Neural crest cell (in vitro differentiated cells): ENCODE measurements around the gene FAM222B. TPM values are rescaled to one million over a fixed set of nuclear protein-coding genes. Genes with fewer than 3 reads are reported as not detected.

Experiments
- DNase-seq: peaks from one replicate; pipeline ENCODE4 v3.0.0; 2021; ENCODE audit warnings: low read depth, mixed read lengths, low spot score
- H3K27ac Mint-ChIP-seq: one replicate; pipeline ENCODE4 v1.8.0; 2021; ENCODE audit warnings: mild to moderate bottlenecking, mixed read lengths; ENCODE audit not compliant: unreplicated experiment
- H3K27me3 Mint-ChIP-seq: 2 replicates; pipeline ENCODE4 v1.8.0; 2021; ENCODE audit warnings: low read depth, mild to moderate bottlenecking, mixed read lengths
- H3K36me3 Mint-ChIP-seq: 2 replicates; pipeline ENCODE4 v1.8.0; 2021; ENCODE audit warnings: low read depth, mild to moderate bottlenecking, mixed read lengths
- H3K4me1 Mint-ChIP-seq: 2 replicates; pipeline ENCODE4 v1.8.0; 2021; ENCODE audit warnings: mixed read lengths
- H3K4me3 Mint-ChIP-seq: one replicate; pipeline ENCODE4 v1.8.0; 2021; ENCODE audit warnings: mild to moderate bottlenecking, mixed read lengths
- H3K9me3 Mint-ChIP-seq: 2 replicates; pipeline ENCODE4 v1.8.0; 2021; ENCODE audit warnings: mixed read lengths
- microRNA-seq: library from miRNA; unstranded; fragments of <30 nt; microRNA quantifications from one replicate; pipeline ENCODE4, GENCODE V29; 2020
- total RNA-seq: library from RNA; stranded (reverse); gene quantifications from 2 replicates; pipeline ENCODE4 v1.2.1, GENCODE V29; 2021
- TF ChIP-seq, protein P1 (sequence below): fragments of 200-600 bp; sonication (generic); conservative IDR thresholded peaks from 2 replicates; pipeline ENCODE4 v1.5.0; 2021; ENCODE audit warnings: antibody characterized with exemption, mild to moderate bottlenecking

The FAM222B gene
- total RNA-seq, 1 donor from 2014 or later, result 29.6 TPM

DNA sequence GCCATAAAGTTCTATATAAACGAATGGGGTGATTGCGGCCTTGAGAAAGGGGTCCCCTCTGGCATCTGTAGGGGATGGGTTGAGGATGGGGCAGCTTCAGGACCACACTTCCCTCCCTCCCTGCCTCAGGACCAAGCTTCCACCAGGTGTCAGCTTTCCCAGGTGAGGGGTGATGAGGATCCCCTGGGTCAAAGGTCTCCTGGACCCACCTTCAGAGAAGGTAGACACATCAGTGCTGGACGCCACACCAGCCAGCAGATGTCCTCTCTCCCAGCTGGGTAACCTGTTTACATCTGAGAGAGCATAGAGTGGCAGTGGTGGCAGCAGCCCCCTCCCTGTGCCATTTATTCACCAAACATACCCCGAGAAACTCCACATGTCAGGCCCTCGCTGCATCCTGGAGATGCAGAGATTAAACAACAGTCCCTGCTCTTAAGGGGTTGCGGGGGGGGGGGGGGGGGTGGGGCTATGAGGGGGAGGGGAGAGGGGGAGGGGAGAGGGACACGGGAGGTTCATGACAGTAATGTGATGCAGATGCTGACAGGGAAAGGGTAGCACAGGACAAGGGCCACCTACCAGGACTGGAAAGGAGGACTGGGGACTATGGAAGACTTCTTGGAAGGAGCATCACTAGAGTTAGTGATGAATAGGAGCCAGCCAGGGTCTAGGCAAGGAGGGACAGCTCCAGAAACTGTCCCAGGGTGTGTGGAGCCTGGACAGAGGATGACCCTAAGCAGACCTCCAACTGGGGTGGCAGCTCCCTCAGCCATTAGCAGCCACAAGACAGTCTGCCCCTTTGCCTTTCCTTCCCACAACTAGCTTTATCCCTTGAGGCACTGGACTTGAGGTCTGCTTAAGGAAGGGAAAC, 135.9 kb downstream of the FAM222B start:
- Mint-ChIP-seq H3K9me3 (no peaks in the 10 kb centered on the region), H3K27me3 (peaks cover 4% of the 10 kb centered on the region), H3K4me1 (peaks cover 36% of the 10 kb centered on the region), H3K27ac (no peak overlapping the region), H3K36me3 (peaks cover 9% of the 10 kb centered on the region), H3K4me3 (peak overlapping the region; percentile 76)
- DNase-seq, result no peak
- TF ChIP-seq, protein P1, sequence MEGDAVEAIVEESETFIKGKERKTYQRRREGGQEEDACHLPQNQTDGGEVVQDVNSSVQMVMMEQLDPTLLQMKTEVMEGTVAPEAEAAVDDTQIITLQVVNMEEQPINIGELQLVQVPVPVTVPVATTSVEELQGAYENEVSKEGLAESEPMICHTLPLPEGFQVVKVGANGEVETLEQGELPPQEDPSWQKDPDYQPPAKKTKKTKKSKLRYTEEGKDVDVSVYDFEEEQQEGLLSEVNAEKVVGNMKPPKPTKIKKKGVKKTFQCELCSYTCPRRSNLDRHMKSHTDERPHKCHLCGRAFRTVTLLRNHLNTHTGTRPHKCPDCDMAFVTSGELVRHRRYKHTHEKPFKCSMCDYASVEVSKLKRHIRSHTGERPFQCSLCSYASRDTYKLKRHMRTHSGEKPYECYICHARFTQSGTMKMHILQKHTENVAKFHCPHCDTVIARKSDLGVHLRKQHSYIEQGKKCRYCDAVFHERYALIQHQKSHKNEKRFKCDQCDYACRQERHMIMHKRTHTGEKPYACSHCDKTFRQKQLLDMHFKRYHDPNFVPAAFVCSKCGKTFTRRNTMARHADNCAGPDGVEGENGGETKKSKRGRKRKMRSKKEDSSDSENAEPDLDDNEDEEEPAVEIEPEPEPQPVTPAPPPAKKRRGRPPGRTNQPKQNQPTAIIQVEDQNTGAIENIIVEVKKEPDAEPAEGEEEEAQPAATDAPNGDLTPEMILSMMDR, result no peak

Small RNA genes within 50 kb of the gene (microRNA-seq; reads per million reads assigned to microRNA genes)
- not detected for gene MIR451B

Other genes with a start within 250 kb of the FAM222B start
- gene SPAG5, start 243.8 kb downstream of the FAM222B start, total RNA-seq, result 147 and 151 TPM in 2 replicates
- 31.0 and 34.2 TPM in 2 replicates for gene RSKR, start 228.6 kb downstream of the FAM222B start, total RNA-seq
- gene BLTP2, start 197.6 kb downstream of the FAM222B start, total RNA-seq, result 175 and 191 TPM in 2 replicates
- gene SDF2, start 180.9 kb downstream of the FAM222B start, total RNA-seq, result 47.4 and 48.2 TPM in 2 replicates
- gene SUPT6H, start 180.6 kb downstream of the FAM222B start, total RNA-seq, result 70.0 and 72.2 TPM in 2 replicates
- 11.7 and 12.5 TPM in 2 replicates for gene PROCA1, start 130.9 kb downstream of the FAM222B start, total RNA-seq
- 83.5 and 87.4 TPM in 2 replicates for gene RAB34, start 124.9 kb downstream of the FAM222B start, total RNA-seq
- gene RPL23A, start 122.8 kb downstream of the FAM222B start, total RNA-seq, result 1,750 and 1,862 TPM in 2 replicates
- 6.1 and 6.3 TPM in 2 replicates for gene TLCD1, start 116.6 kb downstream of the FAM222B start, total RNA-seq
- gene NEK8, start 114.0 kb downstream of the FAM222B start, total RNA-seq, result 6.2 and 6.3 TPM in 2 replicates
- 163 and 172 TPM in 2 replicates for gene TRAF4, start 98.8 kb downstream of the FAM222B start, total RNA-seq
- gene ERAL1, start 12.2 kb upstream of the FAM222B start, total RNA-seq, result 63.0 and 64.4 TPM in 2 replicates
- gene FLOT2, start 54.9 kb upstream of the FAM222B start, total RNA-seq, result 132 and 133 TPM in 2 replicates
- 28.7 and 32.6 TPM in 2 replicates for gene DHRS13, start 60.3 kb upstream of the FAM222B start, total RNA-seq
- 60.8 and 64.7 TPM in 2 replicates for gene PHF12, start 108.7 kb upstream of the FAM222B start, total RNA-seq
- gene SEZ6, start 163.2 kb upstream of the FAM222B start, total RNA-seq, result 0.30 and 0.72 TPM in 2 replicates
- 3.3 and 4.1 TPM in 2 replicates for gene PIPOX, start 200.4 kb upstream of the FAM222B start, total RNA-seq